Activated T-cell treated with anti-CD3 and anti-CD28 coated beads, Interleukin-2, amount 50 U/mL, for 24 hours (primary cell): ENCODE results near the gene C3orf49.

Experiments used
- DNase-seq: peaks from one replicate; pipeline ENCODE4 v3.0.0-alpha.2; 2020
- H3K27ac Mint-ChIP-seq: 2 replicates; pipeline ENCODE4 v1.8.0; 2020; ENCODE audit warnings: mild to moderate bottlenecking, mixed read lengths
- H3K27me3 Mint-ChIP-seq: 2 replicates; pipeline ENCODE4 v1.8.0; 2020; ENCODE audit warnings: mixed read lengths
- H3K36me3 Mint-ChIP-seq: 2 replicates; pipeline ENCODE4 v1.8.0; 2020; ENCODE audit warnings: low read depth, mixed read lengths
- H3K4me1 Mint-ChIP-seq: 2 replicates; pipeline ENCODE4 v1.8.0; 2020; ENCODE audit warnings: low read depth, mixed read lengths
- H3K4me3 Mint-ChIP-seq: 2 replicates; pipeline ENCODE4 v1.8.0; 2020; ENCODE audit warnings: mild to moderate bottlenecking, moderate library complexity, mixed read lengths
- H3K9me3 Mint-ChIP-seq: 2 replicates; pipeline ENCODE4 v1.8.0; 2020; ENCODE audit warnings: mixed read lengths

The C3orf49 gene

GRCh38 chr3:63863150-63864007, 44.3 kb downstream of the C3orf49 start, which contains the start of the genes ATXN7 and THOC7:
ATXN7 (plus strand) TSS chr3:63863867; CDS start chr3:63912599, 48,732 bp downstream.
THOC7 (minus strand) TSS chr3:63863805; CDS start chr3:63863790, 15 bp downstream.
- H3K9me3 Mint-ChIP-seq = no peaks in the 10 kb centered on the region
- H3K36me3 Mint-ChIP-seq = peaks cover 56% of the 10 kb centered on the region
- H3K4me1 Mint-ChIP-seq = peaks cover 62% of the 10 kb centered on the region
- no peaks in the 10 kb centered on the region for H3K27me3 Mint-ChIP-seq
- H3K27ac Mint-ChIP-seq = peak within 1 kb of the TSS; percentile 96
- H3K4me3 Mint-ChIP-seq = peak within 1 kb of the TSS; percentile 92
- peak; percentile 85 for DNase-seq

GRCh38 chr3:63864008-63864964, 45.2 kb downstream of the C3orf49 start:
- peak; percentile 77 for DNase-seq
- H3K36me3 Mint-ChIP-seq = peaks cover 61% of the 10 kb centered on the region
- no peaks in the 10 kb centered on the region for H3K9me3 Mint-ChIP-seq
- H3K4me1 Mint-ChIP-seq = peaks cover 64% of the 10 kb centered on the region
- no peaks in the 10 kb centered on the region for H3K27me3 Mint-ChIP-seq
- peak overlapping the region; percentile 96 for H3K27ac Mint-ChIP-seq
- peak overlapping the region; percentile 87 for H3K4me3 Mint-ChIP-seq

GRCh38 chr3:63864965-63865327, 45.8 kb downstream of the C3orf49 start:
- H3K27ac Mint-ChIP-seq = peak overlapping the region; percentile 96
- peaks cover 64% of the 10 kb centered on the region for H3K4me1 Mint-ChIP-seq
- H3K27me3 Mint-ChIP-seq = no peaks in the 10 kb centered on the region
- peak overlapping the region; percentile 87 for H3K4me3 Mint-ChIP-seq
- DNase-seq = no peak
- H3K36me3 Mint-ChIP-seq = peaks cover 64% of the 10 kb centered on the region
- H3K9me3 Mint-ChIP-seq = no peaks in the 10 kb centered on the region

GRCh38 chr3:63867225-63867624, 48.1 kb downstream of the C3orf49 start:
- Mint-ChIP-seq H3K9me3 (no peaks in the 10 kb centered on the region), H3K27me3 (no peaks in the 10 kb centered on the region), H3K4me1 (peaks cover 59% of the 10 kb centered on the region), H3K27ac (peak overlapping the region; percentile 69), H3K4me3 (no peak overlapping the region), H3K36me3 (peaks cover 64% of the 10 kb centered on the region)
- DNase-seq = no peak

- H3K27me3 Mint-ChIP-seq = no peaks in the 10 kb centered on the region
- no peaks in the 10 kb centered on the region for H3K9me3 Mint-ChIP-seq
- peaks cover 66% of the 10 kb centered on the region for H3K4me1 Mint-ChIP-seq
- peaks cover 57% of the 10 kb centered on the region for H3K36me3 Mint-ChIP-seq
- H3K4me3 Mint-ChIP-seq = no peak overlapping the region
- no peak overlapping the region for H3K27ac Mint-ChIP-seq
- DNase-seq = no peak
These were observed 51.0 kb downstream of the C3orf49 start for GRCh38 chr3:63869940-63870614.

GRCh38 chr3:63870615-63871005, 51.5 kb downstream of the C3orf49 start:
- Mint-ChIP-seq H3K4me1 (peaks cover 67% of the 10 kb centered on the region), H3K27me3 (no peaks in the 10 kb centered on the region), H3K36me3 (peaks cover 54% of the 10 kb centered on the region), H3K9me3 (no peaks in the 10 kb centered on the region), H3K4me3 (no peak overlapping the region), H3K27ac (no peak overlapping the region)
- DNase-seq = no peak

GRCh38 chr3:63872135-63872924, 53.2 kb downstream of the C3orf49 start:
- Mint-ChIP-seq H3K4me3 (no peak overlapping the region), H3K27me3 (no peaks in the 10 kb centered on the region), H3K4me1 (peaks cover 71% of the 10 kb centered on the region), H3K36me3 (peaks cover 39% of the 10 kb centered on the region), H3K9me3 (no peaks in the 10 kb centered on the region), H3K27ac (no peak overlapping the region)
- DNase-seq = no peak

GRCh38 chr3:63874769-63875168, 55.7 kb downstream of the C3orf49 start:
- no peaks in the 10 kb centered on the region for H3K9me3 Mint-ChIP-seq
- H3K4me3 Mint-ChIP-seq = no peak overlapping the region
- no peak overlapping the region for H3K27ac Mint-ChIP-seq
- peaks cover 73% of the 10 kb centered on the region for H3K4me1 Mint-ChIP-seq
- no peak for DNase-seq
- H3K27me3 Mint-ChIP-seq = no peaks in the 10 kb centered on the region
- peaks cover 23% of the 10 kb centered on the region for H3K36me3 Mint-ChIP-seq

GRCh38 chr3:63875510-63875909, 56.4 kb downstream of the C3orf49 start:
- no peak for DNase-seq
- Mint-ChIP-seq H3K4me1 (peaks cover 72% of the 10 kb centered on the region), H3K27me3 (no peaks in the 10 kb centered on the region)

GRCh38 chr3:63876260-63876659, 57.2 kb downstream of the C3orf49 start:
- Mint-ChIP-seq H3K9me3 (no peaks in the 10 kb centered on the region), H3K36me3 (peaks cover 22% of the 10 kb centered on the region), H3K27me3 (no peaks in the 10 kb centered on the region), H3K4me1 (peaks cover 75% of the 10 kb centered on the region), H3K4me3 (no peak overlapping the region), H3K27ac (no peak overlapping the region)
- DNase-seq = no peak

More at GRCh38 chr3:63875510-63875909, 56.4 kb downstream of the C3orf49 start:
- Mint-ChIP-seq H3K4me3 (no peak overlapping the region), H3K9me3 (no peaks in the 10 kb centered on the region), H3K27ac (no peak overlapping the region), H3K36me3 (peaks cover 25% of the 10 kb centered on the region)

GRCh38 chr3:63877737-63878393, 58.8 kb downstream of the C3orf49 start:
- no peak overlapping the region for H3K27ac Mint-ChIP-seq
- no peak for DNase-seq
- no peaks in the 10 kb centered on the region for H3K9me3 Mint-ChIP-seq
- peaks cover 27% of the 10 kb centered on the region for H3K36me3 Mint-ChIP-seq
- H3K27me3 Mint-ChIP-seq = no peaks in the 10 kb centered on the region
- no peak overlapping the region for H3K4me3 Mint-ChIP-seq
- peaks cover 70% of the 10 kb centered on the region for H3K4me1 Mint-ChIP-seq

GRCh38 chr3:63878394-63879060, 59.4 kb downstream of the C3orf49 start:
- no peak for DNase-seq
- Mint-ChIP-seq H3K27me3 (no peaks in the 10 kb centered on the region), H3K36me3 (peaks cover 27% of the 10 kb centered on the region), H3K4me3 (no peak overlapping the region), H3K9me3 (no peaks in the 10 kb centered on the region), H3K4me1 (peaks cover 70% of the 10 kb centered on the region), H3K27ac (no peak overlapping the region)

GRCh38 chr3:63880653-63881052, 61.6 kb downstream of the C3orf49 start:
- H3K27me3 Mint-ChIP-seq = no peaks in the 10 kb centered on the region
- no peaks in the 10 kb centered on the region for H3K9me3 Mint-ChIP-seq
- H3K4me1 Mint-ChIP-seq = peaks cover 59% of the 10 kb centered on the region
- no peak overlapping the region for H3K27ac Mint-ChIP-seq
- H3K4me3 Mint-ChIP-seq = no peak overlapping the region
- peaks cover 27% of the 10 kb centered on the region for H3K36me3 Mint-ChIP-seq
- no peak for DNase-seq
